Suppressor macrophage treated with lipopolysaccharide for 1 hour (primary cell): Measurements from ENCODE around the gene CCDC92.

Experiments used
- DNase-seq, 3 donors: peaks; one replicate each; pipeline ENCODE4 v3.0.0-alpha.2; 2020 to 2022

The CCDC92 gene

DNA sequence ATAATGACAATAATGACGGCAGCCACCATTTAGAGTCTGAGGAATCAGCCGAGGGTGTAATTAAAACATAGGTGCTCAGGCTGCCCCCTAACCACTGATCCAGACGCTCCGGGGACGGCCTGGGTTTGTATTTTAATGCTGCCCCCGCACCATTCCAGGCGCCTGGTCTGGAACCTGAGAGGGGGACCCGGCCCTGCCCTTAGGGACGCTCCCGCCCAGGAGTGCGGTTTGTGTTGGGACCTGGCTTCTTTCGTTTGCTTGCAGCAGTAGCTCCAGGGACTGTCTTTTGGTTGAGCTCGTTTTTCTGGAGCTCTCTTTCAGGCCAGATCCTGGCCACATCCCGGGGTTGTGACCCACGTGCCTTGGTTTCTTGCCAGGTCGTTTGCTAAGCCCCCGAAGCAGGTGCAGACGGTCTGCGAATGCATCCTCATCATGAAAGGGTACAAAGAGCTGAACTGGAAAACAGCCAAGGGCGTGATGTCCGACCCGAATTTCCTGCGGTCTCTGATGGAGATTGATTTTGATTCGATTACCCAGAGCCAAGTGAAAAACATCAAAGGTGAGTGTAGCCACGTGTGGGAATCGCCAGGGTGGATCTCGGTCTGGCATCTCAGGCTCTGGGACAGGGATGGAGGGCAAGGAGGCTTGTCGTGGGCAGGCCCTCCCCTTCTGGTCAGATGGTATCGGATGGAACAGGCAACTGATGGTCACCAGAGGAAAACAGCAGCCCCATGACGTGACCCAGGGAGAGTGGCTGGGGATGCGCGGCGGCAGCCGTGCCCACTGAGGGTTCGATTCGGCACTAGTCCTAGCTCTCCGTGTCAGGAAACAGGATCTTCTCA is 63.5 kb downstream of the CCDC92 start:
- DNase-seq = no peak

- DNase-seq = peak in 1 of 3 donors; percentile 31
These were observed 64.7 kb downstream of the CCDC92 start for GRCh38 chr12:123907726-123908476.

DNA sequence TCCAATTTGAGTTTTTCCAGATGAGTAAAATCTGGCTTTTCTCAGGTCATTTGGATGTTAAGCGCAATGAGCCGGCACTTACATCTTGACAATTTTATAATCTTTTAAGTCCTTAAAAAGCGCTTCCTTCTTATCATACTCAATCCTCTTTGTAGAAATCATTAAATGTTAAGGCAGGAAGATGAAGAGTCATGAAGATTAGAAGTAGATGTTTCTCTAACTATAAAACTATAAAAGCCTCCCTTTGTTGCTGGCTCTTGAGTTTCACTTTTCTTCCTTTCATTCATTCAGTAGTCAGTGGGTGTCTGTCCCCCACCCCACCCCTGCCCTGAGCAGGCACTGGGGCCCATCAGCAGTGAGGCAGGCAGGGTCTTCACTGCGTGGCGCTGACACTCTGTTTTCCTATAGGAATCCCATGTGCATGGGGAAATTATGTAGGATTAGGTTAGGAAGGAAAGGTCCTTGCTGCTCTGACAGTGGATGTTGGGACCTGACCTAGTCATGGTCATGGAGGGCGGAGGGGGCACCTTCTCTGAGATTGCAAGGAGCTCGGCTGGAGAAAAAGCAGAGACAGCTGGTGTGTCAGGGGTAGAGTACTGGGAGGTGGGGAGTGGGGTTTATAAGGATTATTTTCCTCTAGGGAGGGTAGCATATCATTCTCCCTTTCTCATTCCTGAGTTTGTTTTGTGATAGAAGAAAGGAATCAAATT is 65.8 kb downstream of the CCDC92 start:
- no peak for DNase-seq

DNA sequence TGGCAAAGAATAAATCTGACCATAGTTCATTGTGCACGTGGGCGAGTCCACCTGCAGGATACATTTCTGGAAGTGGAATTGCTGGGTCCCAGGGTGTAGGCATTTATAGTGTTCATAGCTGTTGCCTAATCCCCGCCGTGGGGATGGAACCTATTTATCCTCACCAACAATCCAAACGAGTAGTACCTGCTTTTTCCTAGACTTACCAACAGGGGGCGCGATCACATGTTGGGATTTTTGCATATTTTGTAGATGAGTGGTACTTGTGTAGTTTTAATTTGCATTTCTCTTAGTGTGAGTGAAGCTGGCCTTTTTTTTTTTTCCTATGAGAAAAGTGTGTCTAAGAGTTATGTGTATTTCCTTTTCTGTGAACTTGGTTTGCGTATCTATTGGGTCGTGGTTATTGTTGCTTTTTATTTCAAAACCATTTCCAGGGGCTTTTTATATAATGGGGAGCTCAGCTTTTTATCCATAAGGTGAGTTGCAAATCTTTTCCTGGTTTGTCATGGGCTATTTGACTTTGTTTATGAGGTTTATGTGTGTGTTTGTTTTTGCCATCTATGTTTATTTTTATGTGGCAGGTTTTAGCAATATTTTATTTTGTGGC is 67.2 kb downstream of the CCDC92 start:
- peak; percentile 72 to 82 (median 73) for DNase-seq

DNA sequence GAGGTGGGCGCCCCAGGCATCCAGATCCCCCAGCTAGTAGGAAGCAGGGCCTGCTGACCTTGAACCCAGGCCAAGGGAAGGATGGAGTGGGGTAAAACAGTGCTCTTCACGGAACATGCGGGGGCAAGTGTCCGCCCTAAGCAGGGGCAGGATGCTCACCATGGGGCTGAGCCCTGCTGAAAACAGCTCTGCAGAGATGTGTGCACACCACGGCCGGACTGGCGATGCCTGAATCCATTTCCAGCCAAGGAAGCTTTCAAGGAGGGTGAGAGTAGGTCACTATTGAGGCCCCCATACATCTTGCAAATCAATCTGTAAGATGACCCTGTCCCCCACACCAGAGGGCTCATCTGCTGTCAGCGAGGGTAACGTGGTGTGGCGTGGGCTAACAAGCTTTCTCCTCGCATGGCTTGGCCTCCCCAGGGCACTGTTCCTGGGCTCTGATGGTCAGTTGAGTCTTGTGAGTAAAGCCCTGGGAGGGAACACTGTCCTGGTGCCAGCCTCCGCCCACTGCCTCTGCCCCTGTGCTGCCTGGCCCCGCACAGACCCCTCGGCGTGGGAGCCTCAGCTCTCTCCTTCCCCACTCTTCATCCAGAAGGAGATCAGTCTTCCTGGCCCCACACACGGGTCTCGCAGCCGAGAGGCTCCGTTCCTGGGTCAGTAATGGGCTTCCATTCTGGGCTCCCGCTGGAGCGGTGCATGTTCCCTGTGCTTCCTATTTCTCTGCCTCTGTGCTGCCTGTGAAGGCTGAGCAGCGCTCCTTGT is 69.1 kb downstream of the CCDC92 start:
- no peak for DNase-seq

DNA sequence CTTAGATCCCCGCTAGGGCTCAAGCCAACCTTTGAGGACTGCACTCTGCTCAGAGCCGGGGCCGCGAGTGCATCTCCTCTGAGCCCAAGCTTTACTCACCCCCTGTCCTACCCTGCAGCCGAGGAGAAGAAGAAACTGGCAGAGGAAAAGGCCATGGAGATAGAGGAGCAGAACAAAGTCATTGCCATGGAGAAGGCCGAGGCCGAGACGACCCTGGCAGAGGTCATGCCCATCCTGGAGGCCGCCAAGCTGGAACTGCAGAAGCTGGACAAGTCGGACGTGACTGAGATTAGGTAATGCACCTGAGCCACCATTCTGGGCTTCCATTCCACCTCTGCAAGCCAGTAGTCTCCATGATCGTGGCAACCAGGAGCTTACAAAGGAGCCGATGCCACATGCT is 69.8 kb downstream of the CCDC92 start:
- no peak for DNase-seq

DNA sequence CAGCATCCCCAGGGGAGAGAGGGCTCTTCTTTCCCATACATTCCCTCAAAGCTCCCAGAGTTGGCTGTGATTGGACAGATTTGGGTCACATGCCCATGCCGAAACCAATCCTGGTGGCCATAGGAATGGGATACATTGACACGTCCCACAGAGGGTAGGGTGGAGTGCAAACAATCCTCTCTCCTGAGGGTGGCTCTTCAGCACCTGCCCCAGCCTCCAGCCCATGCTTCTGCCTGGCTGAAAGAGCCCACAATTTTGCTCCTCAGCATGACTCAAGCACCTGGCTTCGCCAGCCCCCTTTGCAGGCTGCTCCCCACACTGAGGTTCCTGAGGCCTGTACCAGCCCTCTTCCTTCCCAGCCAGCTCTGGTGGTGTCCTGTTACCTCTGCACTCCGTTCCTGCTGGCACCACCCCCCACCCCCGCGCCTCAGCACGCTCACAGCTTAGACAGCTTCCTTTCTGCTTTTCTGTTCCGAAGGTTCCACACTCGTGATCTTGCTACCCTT is 71.7 kb downstream of the CCDC92 start:
- peak; percentile 30 to 59 (median 45) for DNase-seq

DNA sequence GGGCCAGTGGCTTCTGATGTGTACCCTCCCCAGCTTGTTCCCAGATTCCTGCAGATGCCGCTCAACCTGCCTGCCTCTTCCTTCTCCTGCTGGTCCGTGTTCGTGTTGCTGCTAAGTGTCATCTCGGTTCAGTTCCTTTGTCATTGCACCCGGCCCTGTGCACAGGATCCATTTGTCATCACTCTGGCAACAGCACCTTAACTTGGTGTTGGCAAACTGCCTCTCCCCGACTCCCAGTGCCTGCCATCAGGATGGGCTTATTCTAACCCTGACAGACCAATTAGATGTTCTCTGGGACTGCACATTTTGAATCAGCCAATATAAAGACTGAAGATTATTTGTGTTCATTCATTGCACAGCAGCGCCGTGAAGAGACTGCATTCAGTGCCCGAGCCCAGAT is 73.3 kb downstream of the CCDC92 start:
- no peak for DNase-seq

DNA sequence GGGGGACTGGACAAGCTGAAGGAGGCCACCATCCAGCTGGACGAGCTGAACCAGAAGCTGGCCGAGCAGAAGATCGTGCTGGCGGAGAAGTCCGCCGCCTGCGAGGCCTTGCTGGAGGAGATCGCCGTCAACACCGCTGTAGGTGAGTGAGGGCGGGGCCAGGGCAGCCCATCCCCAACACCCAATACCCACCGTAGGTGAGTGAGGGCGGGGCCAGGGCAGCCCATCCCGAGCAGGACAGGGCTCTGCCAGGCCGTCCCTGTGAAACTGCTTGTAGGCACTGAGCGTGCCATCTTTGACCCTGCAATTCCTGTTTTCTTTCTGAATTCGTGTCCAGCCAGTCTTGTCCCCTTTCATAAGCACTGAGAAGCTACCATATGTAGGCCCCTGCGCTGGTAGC is 74.0 kb downstream of the CCDC92 start:
- DNase-seq = no peak

DNA sequence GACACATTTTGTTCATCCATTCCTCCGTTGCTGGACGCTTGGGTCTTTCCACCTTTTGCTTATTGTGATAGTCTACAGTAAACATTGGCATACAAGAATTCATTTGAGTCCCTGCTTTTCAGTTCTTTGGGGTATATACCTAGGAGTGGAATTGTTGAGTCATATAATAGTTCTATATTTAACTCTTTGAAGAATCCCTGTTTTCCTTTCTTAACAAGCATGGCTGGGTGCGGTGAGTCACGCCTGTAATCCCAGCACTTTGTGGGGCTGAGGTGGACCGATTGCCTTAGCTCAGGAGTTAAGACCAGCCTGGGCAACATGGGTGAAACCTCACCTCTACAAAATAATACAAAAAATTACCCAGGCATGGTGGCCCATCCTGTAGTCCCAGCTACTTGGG is 75.4 kb downstream of the CCDC92 start:
- DNase-seq = no peak

- no peak for DNase-seq
These were observed 75.9 kb downstream of the CCDC92 start for GRCh38 chr12:123896767-123897166.

GRCh38 chr12:123895451-123895850 is 77.2 kb downstream of the CCDC92 start:
- DNase-seq = no peak

DNA sequence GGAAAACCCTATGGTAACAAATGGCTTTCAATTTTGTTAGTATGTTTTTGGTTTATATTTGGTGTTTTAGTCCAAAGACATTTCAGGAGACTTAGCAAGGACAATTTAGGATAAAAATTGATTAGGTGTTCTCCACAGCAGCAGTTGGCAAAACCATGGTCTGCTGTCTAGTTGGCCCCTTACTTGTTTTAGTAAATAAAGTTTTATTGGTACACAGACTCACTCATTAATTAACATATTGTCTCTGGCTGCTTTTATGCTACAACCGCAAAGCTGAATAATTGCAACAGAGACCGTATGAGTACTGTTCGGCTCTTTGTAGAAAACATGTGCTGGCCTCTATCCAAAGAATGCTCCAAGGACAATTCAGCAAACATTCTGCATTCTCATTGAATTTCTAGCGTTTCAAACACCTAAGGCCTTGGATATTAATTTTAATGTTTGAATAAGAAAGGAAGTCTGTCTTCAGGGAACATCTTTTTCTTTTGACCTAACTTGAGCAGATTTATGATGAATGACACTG is 77.7 kb downstream of the CCDC92 start:
- DNase-seq = no peak

DNA sequence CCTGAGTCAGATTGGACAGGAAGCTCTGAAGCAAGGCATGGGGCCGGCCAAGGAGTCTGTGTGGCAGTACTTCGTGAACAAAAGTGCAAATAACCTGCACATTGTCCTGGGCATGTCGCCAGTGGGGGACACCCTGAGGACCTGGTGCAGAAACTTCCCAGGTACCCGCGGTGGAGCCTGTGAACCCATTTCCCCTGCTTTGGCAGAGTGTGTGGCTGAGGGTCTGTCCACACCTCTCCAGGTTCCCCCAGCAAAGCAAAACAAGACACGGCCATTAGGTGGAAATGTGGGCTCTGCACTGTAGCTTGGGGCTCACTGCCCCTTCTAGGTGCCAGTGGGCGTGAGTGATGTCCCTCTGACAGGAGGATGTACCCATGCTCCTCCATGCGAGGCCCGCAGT is 79.4 kb downstream of the CCDC92 start:
- no peak for DNase-seq

DNA sequence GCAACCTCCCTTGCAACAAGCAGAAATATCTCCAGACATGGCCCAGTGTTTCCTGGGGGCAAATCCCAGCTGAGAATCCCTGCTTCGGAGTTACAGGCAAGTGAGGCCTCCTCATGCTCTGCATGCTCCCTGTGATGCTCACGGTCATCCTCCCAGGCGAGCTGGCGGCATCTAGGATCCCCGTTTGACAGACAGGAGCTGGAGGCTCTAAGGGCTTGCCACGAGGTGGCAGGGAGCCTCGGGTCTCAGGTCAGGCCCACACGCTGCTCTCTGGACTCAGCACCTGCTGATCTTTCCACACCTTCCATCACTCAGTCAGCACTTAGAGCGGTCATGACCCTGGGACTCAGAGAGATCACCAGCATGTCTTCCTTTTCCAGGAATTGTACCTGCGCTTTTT is 79.8 kb downstream of the CCDC92 start:
- DNase-seq = no peak

DNA sequence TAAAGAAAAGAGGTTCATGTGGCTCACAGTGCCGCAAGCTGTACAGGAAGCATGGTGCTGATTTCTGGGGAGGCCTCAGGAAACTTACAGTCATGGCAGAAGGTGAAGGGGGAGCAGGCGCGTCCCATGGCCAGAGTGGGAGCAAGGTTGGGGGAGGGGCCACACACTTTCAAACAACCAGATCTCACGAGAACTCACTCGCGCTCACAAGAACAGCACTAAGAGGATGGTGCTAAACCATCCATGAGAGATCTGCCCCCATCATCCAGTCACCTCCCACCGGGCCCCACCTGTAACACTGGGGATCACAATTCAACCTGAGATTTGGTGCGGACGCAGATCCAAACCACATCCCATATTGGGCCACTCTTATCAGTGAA is 80.5 kb downstream of the CCDC92 start:
- no peak for DNase-seq

GRCh38 chr12:123891516-123892179 is 81.0 kb downstream of the CCDC92 start:
- peak; percentile 84 to 89 (median 84) for DNase-seq

GRCh38 chr12:123891011-123891410 is 81.6 kb downstream of the CCDC92 start:
- no peak for DNase-seq

DNA sequence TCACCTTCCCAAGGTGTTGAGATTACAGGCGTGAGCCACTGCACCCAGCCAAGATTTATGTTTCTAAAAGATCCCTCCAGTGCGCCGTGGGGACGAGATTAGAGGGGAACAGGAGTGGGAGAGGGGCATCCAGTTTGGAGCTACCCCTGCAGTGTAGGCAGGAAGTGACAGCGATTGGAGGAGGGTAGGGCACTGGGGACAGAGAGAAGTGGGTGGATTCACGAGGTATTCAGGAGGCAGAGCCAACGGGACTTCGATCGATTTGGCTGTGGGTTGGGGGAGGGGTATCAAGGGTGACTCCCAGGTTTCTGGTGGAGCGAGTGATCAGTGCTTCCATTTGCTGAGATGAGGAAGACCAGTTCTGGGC is 82.1 kb downstream of the CCDC92 start:
- no peak for DNase-seq

- no peak for DNase-seq
These were observed 82.6 kb downstream of the CCDC92 start for GRCh38 chr12:123889848-123890535.

- DNase-seq = peak in 2 of 3 donors; percentile 30 to 50
These were observed 83.6 kb downstream of the CCDC92 start for GRCh38 chr12:123888989-123889388.
